Tibial nerve (tissue), 4 donors: Measurements from ENCODE around the gene CNGB1. TPM values are rescaled to one million over a fixed set of nuclear protein-coding genes. Genes with fewer than 3 reads are reported as not detected.

ENCODE experiments used
- DNase-seq, 2 donors: peaks; one replicate each; pipeline ENCODE4 v3.0.0-alpha.2; 2019; ENCODE audit warnings: low spot score in 2 of 2
- H3K27ac ChIP-seq, 4 donors: fragments of 200-600 bp; sonication (generic) in 3 of 4; one replicate each; pipeline ENCODE4 v1.5.1; 2017 to 2019; ENCODE audit warnings: mild to moderate bottlenecking in 1 of 4
- H3K27me3 ChIP-seq, 2 donors: fragments of 200-600 bp; sonication (generic) in 1 of 2; one replicate each; pipeline versions ENCODE4 v1.5.1 to v1.6.0; 2017 to 2019
- H3K36me3 ChIP-seq, 3 donors: fragments of 200-600 bp; sonication (generic); one replicate each; pipeline ENCODE4 v1.5.1; 2018 to 2019
- H3K4me1 ChIP-seq, 4 donors: fragments of 200-600 bp; sonication (generic) in 3 of 4; one replicate each; pipeline ENCODE4 v1.5.1; 2017 to 2019
- H3K4me3 ChIP-seq, 4 donors: fragments of 200-600 bp; sonication (generic) in 3 of 4; one replicate each; pipeline ENCODE4 v1.5.1; 2017 to 2019; ENCODE audit warnings: mild to moderate bottlenecking in 1 of 4, moderate library complexity in 1 of 4
- H3K9me3 ChIP-seq, 4 donors: fragments of 200-600 bp; sonication (generic) in 3 of 4; one replicate each; pipeline ENCODE4 v1.5.1; 2017 to 2019
- CTCF ChIP-seq, 5 experiments: fragments of 200-600 bp in 3 of 5; fragments of 450-650 bp in 2 of 5; sonication (generic) in 3 of 5; IDR thresholded peaks; one replicate each; pipeline ENCODE4 v1.5.1; 2016 to 2019; ENCODE audit warnings: antibody characterized with exemption in 5 of 5, mild to moderate bottlenecking in 3 of 5, moderate library complexity in 2 of 5
- EP300 ChIP-seq, 2 donors: sonication (generic); formaldehyde crosslinking; IDR thresholded peaks; one replicate each; pipeline ENCODE4 v1.6.1; 2017; ENCODE audit warnings: antibody characterized with exemption in 2 of 2, mild to moderate bottlenecking in 1 of 2
- POLR2A ChIP-seq, 2 donors: fragments of 450-650 bp; IDR thresholded peaks; one replicate each; pipeline ENCODE4 v1.6.1; 2017; ENCODE audit warnings: antibody characterized with exemption in 2 of 2, mild to moderate bottlenecking in 2 of 2, moderate library complexity in 2 of 2
- WGBS, 2 donors: methylation state at CpG; one replicate each; pipeline ENCODE4 v1.1.5; 2018; 5-methylcytosine and 5-hydroxymethylcytosine counted together
- total RNA-seq, 4 donors: library from RNA; depleted of rRNA; stranded (reverse); fragments of >200 nt; gene quantifications; one replicate each; pipeline ENCODE4 v1.1.0, GENCODE V29; 2016

CNGB1 gene
- total RNA-seq, 4 donors from 2014 or later = not detected

- H3K27me3 ChIP-seq = no peaks in the 10 kb centered on the region
- no peaks in the 10 kb centered on the region for H3K9me3 ChIP-seq
- peaks cover 0 to 11% (median 2%) of the 10 kb centered on the region in 4 donors for H3K4me1 ChIP-seq
- TF ChIP-seq EP300 (IDR thresholded peaks at IDR 0.05) (no peak), CTCF (IDR thresholded peaks at IDR 0.05) (no peak), POLR2A (IDR thresholded peaks at IDR 0.05) (no peak)
- no peak overlapping the region for H3K4me3 ChIP-seq
- 68 to 73% methylated on average over 5 of the region's 5 CpGs for WGBS, 2 donors
- no peak for DNase-seq
- no peaks in the 10 kb centered on the region for H3K36me3 ChIP-seq
- peak overlapping the region in 1 of 4 donors; percentile 56 for H3K27ac ChIP-seq
These were observed 77.7 kb downstream of the CNGB1 start for GRCh38 chr16:57893217-57893558.

- H3K27me3 ChIP-seq = no peaks in the 10 kb centered on the region
- no peak for TF ChIP-seq EP300 (IDR thresholded peaks at IDR 0.05)
- TF ChIP-seq CTCF (IDR thresholded peaks at IDR 0.05) = no peak
- TF ChIP-seq POLR2A (IDR thresholded peaks at IDR 0.05) = no peak
- DNase-seq = no peak
- no peaks in the 10 kb centered on the region for H3K9me3 ChIP-seq
- H3K4me3 ChIP-seq = no peak overlapping the region
- 52 to 53% methylated on average over 10 of the region's 10 CpGs for WGBS, 2 donors
- H3K4me1 ChIP-seq = peaks cover 0 to 11% (median 2%) of the 10 kb centered on the region in 4 donors
- no peak overlapping the region for H3K27ac ChIP-seq
- H3K36me3 ChIP-seq = no peaks in the 10 kb centered on the region
These were observed 78.4 kb downstream of the CNGB1 start for GRCh38 chr16:57892447-57893096.

- DNase-seq = no peak
- Histone ChIP-seq H3K36me3 (no peaks in the 10 kb centered on the region), H3K9me3 (no peaks in the 10 kb centered on the region), H3K4me1 (peaks cover 0 to 11% (median 2%) of the 10 kb centered on the region in 4 donors), H3K27me3 (no peaks in the 10 kb centered on the region), H3K4me3 (no peak overlapping the region), H3K27ac (no peak overlapping the region)
- TF ChIP-seq CTCF (IDR thresholded peaks at IDR 0.05) (no peak), EP300 (IDR thresholded peaks at IDR 0.05) (no peak), POLR2A (IDR thresholded peaks at IDR 0.05) (no peak)
- WGBS, 2 donors = 86 to 87% methylated on average over 8 of the region's 8 CpGs
These were observed 78.9 kb downstream of the CNGB1 start for GRCh38 chr16:57892041-57892440.

GRCh38 chr16:57890752-57891111 is 80.2 kb downstream of the CNGB1 start:
- Histone ChIP-seq H3K36me3 (no peaks in the 10 kb centered on the region), H3K4me3 (no peak overlapping the region), H3K27me3 (no peaks in the 10 kb centered on the region), H3K9me3 (no peaks in the 10 kb centered on the region), H3K27ac (no peak overlapping the region), H3K4me1 (peaks cover 0 to 11% (median 2%) of the 10 kb centered on the region in 4 donors)
- DNase-seq = no peak
- 77 to 80% methylated on average over 3 of the region's 3 CpGs for WGBS, 2 donors
- no peak for TF ChIP-seq EP300 (IDR thresholded peaks at IDR 0.05)
- no peak for TF ChIP-seq POLR2A (IDR thresholded peaks at IDR 0.05)
- TF ChIP-seq CTCF (IDR thresholded peaks at IDR 0.05) = no peak

GRCh38 chr16:57889960-57890751 is 80.8 kb downstream of the CNGB1 start:
- H3K36me3 ChIP-seq = no peaks in the 10 kb centered on the region
- no peak overlapping the region for H3K4me3 ChIP-seq
- DNase-seq = peak in 1 of 2 donors; percentile 41
- TF ChIP-seq CTCF (IDR thresholded peaks at IDR 0.05) (no peak), EP300 (IDR thresholded peaks at IDR 0.05) (peak in 1 of 2 donors; percentile 57), POLR2A (IDR thresholded peaks at IDR 0.05) (no peak)
- WGBS, 2 donors = 68 to 69% methylated on average over 9 of the region's 9 CpGs
- H3K27ac ChIP-seq = no peak overlapping the region
- H3K4me1 ChIP-seq = peaks cover 0 to 11% (median 2%) of the 10 kb centered on the region in 4 donors
- no peaks in the 10 kb centered on the region for H3K27me3 ChIP-seq
- no peaks in the 10 kb centered on the region for H3K9me3 ChIP-seq
